ENCODE results near the gene TGIF2. TPM values are rescaled to one million over a fixed set of nuclear protein-coding genes. Genes with fewer than 3 reads are reported as not detected.

Gene TGIF2
- total and polyA plus RNA-seq, 9 of the 15 experiments (the other 6 are each of a cell fraction or from before 2014, with no cell fraction given) = 6.8 to 27.8 (median 15.7) TPM

DNA sequence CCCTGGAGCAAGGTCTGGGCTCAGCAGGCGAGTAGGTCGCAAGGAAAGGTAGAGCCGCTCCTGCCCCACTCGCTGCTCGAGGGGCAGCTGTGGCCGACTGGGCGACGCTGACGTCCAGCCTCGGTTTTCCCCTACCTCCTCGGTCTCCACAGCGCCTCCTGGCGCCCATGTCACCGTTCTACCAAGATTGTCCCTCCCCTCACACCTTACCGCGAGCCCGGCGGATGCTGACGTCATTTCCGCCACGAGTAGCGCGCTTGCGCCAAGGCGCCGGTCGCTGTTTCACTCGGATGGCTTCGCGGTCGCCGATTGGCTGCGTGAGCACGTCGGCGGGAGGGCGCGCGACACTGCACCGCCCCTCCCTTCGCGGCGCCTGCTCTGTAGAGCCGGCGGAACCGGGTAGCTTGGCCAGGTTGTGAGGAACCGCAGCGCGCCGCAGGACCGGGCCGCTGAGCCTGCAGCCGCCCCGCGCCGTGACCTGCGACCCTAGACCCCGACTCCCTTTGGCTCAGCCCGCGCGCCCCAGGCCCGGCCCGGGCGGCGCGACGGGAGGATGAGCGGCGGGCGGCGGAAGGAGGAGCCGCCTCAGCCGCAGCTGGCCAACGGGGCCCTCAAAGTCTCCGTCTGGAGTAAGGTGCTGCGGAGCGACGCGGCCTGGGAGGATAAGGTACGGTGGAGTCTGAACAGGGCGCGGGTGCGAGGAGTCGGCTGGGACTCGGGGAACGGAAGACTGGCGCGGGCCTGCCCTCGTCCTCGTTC, 32.2 kb downstream of the TGIF2 start, which contains the start of gene RAB5IF (continued):
- TF ChIP-seq, protein P1, sequence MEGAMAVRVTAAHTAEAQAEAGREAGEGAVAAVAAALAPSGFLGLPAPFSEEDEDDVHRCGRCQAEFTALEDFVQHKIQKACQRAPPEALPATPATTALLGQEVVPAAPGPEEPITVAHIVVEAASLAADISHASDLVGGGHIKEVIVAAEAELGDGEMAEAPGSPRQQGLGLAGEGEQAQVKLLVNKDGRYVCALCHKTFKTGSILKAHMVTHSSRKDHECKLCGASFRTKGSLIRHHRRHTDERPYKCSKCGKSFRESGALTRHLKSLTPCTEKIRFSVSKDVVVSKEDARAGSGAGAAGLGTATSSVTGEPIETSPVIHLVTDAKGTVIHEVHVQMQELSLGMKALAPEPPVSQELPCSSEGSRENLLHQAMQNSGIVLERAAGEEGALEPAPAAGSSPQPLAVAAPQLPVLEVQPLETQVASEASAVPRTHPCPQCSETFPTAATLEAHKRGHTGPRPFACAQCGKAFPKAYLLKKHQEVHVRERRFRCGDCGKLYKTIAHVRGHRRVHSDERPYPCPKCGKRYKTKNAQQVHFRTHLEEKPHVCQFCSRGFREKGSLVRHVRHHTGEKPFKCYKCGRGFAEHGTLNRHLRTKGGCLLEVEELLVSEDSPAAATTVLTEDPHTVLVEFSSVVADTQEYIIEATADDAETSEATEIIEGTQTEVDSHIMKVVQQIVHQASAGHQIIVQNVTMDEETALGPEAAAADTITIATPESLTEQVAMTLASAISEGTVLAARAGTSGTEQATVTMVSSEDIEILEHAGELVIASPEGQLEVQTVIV (CRISPR knock-in tag; IDR thresholded peaks at IDR 0.05; ENCODE audit: borderline replicate concordance) = no peak
- peak; percentile 58 for TF ChIP-seq XRCC5 (IDR thresholded peaks at IDR 0.05; ENCODE audit: low read depth, low read length)
- no peak for TF ChIP-seq ZNF354B (CRISPR knock-in tag; IDR thresholded peaks at IDR 0.05)
- TF ChIP-seq ZFX (CRISPR knock-in tag; IDR thresholded peaks at IDR 0.05) = peak; percentile 78
- TF ChIP-seq PML (IDR thresholded peaks at IDR 0.05; ENCODE audit: low read length) = 0 out of 2 replicates have a peak, but pooled peaks have one; percentile 10
- no peak for TF ChIP-seq MECOM (CRISPR knock-in tag; IDR thresholded peaks at IDR 0.05)
- TF ChIP-seq YY1 (IDR thresholded peaks at IDR 0.05; ENCODE audit: borderline replicate concordance in 1 of 3, control insufficient read depth in 1 of 3, extremely low read depth in 1 of 3, insufficient read depth in 3 of 3, insufficient read length in 1 of 3, insufficient replicate concordance in 2 of 3, low read depth in 1 of 3, low read length in 2 of 3) = peak in 2 of 3 experiments; percentile 67 to 74
- TF ChIP-seq, protein P2, sequence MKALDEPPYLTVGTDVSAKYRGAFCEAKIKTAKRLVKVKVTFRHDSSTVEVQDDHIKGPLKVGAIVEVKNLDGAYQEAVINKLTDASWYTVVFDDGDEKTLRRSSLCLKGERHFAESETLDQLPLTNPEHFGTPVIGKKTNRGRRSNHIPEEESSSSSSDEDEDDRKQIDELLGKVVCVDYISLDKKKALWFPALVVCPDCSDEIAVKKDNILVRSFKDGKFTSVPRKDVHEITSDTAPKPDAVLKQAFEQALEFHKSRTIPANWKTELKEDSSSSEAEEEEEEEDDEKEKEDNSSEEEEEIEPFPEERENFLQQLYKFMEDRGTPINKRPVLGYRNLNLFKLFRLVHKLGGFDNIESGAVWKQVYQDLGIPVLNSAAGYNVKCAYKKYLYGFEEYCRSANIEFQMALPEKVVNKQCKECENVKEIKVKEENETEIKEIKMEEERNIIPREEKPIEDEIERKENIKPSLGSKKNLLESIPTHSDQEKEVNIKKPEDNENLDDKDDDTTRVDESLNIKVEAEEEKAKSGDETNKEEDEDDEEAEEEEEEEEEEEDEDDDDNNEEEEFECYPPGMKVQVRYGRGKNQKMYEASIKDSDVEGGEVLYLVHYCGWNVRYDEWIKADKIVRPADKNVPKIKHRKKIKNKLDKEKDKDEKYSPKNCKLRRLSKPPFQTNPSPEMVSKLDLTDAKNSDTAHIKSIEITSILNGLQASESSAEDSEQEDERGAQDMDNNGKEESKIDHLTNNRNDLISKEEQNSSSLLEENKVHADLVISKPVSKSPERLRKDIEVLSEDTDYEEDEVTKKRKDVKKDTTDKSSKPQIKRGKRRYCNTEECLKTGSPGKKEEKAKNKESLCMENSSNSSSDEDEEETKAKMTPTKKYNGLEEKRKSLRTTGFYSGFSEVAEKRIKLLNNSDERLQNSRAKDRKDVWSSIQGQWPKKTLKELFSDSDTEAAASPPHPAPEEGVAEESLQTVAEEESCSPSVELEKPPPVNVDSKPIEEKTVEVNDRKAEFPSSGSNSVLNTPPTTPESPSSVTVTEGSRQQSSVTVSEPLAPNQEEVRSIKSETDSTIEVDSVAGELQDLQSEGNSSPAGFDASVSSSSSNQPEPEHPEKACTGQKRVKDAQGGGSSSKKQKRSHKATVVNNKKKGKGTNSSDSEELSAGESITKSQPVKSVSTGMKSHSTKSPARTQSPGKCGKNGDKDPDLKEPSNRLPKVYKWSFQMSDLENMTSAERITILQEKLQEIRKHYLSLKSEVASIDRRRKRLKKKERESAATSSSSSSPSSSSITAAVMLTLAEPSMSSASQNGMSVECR (CRISPR knock-in tag; IDR thresholded peaks at IDR 0.05) = peak; percentile 82
- peak; percentile 31; the same call in 1 of the 2 replicates for TF ChIP-seq EP300 (IDR thresholded peaks at IDR 0.05; ENCODE audit: low read length)
- peak; percentile 95 for TF ChIP-seq KDM5B (IDR thresholded peaks at IDR 0.05; ENCODE audit: insufficient replicate concordance, low read depth, low read length)
- TF ChIP-seq NELFE (IDR thresholded peaks at IDR 0.05; ENCODE audit: insufficient read depth, insufficient read length) = no peak
- TF ChIP-seq RB1 (IDR thresholded peaks at IDR 0.05; ENCODE audit: low read depth) = peak; percentile 85; the same call in 1 of the 2 replicates
- TF ChIP-seq POLR2H (tag; IDR thresholded peaks at IDR 0.05; ENCODE audit: low read depth) = peak; percentile 90
- peak; percentile 40 for TF ChIP-seq HNRNPLL (IDR thresholded peaks at IDR 0.05; ENCODE audit: low read depth, low read length, poor library complexity, severe bottlenecking)
- TF ChIP-seq POLR2AphosphoS2 (IDR thresholded peaks at IDR 0.05; ENCODE audit: low read length) = no peak
- TF ChIP-seq RAD21 (CRISPR knock-in tag; conservative IDR thresholded peaks at IDR 0.05 in 1 of 2, IDR thresholded peaks at IDR 0.05 in 1 of 2) = peak; percentile 56 to 78

All from K562 (cell line).